COLO829 (cell line): ENCODE measurements around the gene CCDC178.

Source experiments
- DNase-seq: peaks from one replicate; pipeline ENCODE4 v3.0.0; 2012; ENCODE audit warnings: low spot score

CCDC178 gene

DNA sequence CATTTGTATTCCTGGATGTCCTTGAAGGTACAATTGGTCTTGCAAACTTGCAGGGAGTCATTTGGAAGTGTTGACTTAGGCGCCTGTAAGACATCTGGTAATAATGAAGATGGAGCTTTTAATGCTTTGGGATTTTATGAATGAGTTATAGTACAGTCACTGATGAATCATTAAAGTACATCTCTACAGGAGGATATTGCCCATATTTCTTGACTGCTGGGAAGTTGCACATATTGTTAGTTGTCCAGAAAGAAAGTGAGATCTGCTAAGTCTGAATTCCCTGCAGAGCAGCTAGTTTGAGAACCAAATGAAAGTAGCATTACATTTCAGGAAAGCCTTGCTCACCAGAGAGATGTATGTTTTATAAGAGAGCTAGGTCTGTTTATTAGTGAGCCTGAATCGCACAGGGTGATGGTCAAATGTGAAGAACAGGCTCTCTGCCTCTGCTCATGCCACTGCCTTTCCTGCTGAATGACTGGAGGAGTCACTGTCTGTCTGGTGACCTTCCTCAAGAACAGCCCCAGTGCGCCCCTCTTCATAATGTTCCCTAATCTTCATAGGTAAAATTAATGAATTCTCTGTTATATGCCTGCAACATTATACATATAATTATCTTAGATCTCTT lies 528.7 kb downstream of the CCDC178 start:
- DNase-seq = no peak

DNA sequence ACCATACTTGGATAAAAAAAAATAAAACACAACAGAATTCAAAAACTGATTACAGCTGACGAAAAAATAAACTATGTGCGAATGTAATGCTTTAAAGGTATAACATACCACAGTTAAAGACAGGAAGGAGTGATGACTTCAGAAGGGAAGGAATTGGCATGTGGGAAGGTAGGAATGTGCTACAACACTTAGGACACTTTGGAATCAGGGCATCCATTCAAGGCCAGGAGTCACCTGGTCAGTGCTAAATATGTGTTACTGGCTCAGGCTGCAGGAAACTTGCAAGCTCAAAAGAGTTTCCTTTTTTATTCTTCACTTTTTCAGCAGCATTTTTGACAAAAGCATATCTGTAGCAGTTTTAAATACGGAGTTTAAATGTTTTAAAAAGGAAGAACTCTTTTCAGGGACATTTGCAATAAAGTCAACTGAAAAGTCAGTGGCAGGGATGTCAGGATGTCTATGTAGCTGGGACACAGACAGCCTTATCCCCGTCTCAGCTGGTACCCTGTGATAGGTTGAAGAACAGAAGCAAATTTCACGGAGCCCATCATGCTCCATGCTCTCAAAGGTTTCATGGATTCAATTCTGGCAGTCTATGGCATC lies 529.7 kb downstream of the CCDC178 start:
- DNase-seq = no peak

DNA sequence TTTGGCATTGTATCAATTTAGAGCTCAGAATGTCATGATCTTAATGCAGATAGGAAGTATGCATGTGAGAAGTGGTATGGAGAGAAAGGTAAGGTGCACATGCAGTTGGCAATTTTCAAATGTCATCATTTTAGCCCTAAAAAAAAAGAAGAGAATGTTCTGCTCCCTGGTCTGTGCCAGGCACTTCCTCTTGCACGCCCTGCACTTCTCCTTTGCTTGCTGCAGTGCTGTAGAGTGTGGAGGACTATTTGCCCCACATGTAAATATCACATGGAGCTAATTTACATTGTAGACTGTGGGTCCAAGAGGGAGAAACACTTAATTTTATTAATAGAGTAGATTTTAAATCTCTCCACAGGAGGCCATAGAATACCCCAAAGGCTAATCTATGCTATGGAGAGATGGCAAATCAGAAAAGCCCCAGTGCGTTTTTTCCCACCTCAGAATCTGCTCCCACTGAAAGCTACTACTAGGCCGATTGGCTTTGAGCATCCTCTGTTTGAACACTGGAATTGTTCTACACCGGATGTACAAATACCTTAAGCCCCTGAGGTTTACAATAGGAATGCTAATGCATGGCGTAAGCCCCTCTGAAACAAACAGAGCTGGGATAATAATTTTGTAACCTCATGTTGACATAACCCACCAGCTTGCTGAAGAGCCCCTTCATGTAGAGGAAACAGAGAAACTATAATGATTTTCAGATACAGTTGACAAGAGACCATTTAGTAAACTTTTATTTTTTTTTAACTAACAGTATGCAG lies 530.5 kb downstream of the CCDC178 start:
- no peak for DNase-seq

DNA sequence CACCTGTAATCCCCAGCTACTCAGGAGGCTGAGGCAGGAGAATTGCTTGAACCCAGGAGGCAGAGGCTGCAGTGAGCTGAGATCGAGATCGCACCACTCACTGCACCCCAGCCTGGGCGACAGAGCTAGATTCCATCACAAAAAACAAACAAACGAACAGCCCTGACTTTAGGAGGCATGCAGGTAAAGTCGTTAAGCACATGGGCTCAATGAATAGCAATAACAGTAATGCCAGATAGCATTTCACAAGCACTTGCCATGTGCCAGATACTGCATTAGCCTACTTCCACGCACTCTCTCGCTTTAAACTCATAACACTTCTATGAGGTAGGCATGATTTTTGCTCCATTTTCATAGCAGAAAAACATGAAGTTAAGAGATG lies 532.1 kb downstream of the CCDC178 start:
- DNase-seq = no peak

DNA sequence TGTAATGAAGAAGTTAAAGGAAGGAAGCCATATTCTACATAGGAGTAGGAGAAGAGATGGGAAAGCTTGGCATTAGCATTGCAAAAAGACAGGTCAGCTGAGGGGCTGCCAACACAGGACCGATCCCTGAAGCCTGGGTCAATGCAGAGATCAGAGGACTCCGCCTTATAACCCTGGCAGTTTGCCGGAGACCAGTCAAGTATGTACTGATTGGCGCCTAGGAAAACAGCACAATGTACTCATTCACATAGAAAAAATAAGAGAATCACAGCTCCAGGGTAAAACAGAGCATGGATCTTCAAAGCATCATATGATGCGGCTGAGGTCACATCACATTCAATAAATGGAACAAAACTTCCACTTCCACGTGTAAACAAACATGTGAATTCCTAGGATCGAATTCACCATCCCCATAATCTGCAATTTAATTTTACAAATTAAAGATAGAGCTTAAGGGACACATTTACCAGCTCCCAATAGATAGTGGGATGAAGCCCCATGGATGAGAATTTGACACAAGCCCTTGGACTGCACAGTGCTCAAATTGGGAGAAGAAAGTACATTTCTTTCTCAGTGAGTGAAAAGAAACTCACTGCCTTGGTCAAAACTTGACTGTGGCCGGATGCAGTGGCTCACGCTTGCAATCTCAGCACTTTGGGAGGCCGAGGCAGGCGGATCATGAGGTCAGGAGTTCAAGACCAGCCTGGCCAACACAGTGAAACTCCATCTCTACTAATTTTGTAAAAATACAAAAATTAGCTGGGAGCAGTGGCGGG lies 532.7 kb downstream of the CCDC178 start:
- DNase-seq = peak; percentile 82

DNA sequence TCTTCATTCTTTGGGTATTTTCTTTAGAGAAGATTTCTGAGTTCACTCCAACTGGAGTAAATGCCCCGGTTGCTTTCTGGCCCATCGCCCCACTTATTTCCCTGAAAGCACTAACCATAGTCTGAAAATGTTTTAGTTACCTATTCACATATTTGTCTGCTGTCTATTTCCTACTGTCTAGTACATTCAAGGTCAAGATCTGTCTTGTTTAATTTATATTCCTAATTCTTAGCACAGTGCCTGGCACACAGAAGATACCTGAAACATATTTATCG lies 533.3 kb downstream of the CCDC178 start:
- no peak for DNase-seq

DNA sequence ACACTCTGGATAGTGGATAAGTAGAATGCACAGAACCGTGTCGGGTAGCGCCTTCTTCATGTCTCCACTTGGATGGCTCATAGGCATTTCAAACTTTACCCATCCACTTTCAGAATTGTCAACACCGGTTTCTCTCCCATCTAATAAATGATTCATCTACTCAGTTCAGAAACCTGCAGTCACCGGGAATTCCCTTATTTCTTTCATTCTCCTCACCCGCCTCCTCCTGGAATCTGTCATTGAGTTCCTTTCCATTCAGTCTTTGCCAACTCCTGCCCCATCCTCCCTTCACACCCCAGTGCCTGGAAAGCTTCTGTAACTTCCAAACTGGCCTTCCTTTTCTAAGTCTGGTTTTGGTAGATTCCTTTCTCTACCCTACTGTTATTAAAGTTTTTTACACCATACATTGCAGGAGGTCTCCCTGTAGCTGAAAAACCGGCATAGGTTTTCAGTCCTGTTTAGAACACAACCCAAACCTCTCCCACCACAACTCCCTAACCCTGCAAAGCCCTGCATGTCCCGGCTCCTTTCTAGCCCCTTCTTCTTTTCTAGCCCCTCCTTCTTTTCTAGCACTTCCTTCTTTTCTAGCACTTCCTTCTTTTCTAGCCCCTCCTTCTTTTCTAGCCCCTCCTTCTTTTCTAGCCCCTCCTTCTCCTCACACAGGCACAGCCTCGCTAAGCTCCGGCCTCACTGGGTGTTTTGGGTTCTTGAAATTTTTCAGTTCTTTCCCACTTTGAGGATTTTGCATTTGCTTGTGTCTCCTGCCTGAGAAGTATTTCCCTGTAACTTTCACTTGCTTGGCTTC lies 533.8 kb downstream of the CCDC178 start:
- no peak for DNase-seq

DNA sequence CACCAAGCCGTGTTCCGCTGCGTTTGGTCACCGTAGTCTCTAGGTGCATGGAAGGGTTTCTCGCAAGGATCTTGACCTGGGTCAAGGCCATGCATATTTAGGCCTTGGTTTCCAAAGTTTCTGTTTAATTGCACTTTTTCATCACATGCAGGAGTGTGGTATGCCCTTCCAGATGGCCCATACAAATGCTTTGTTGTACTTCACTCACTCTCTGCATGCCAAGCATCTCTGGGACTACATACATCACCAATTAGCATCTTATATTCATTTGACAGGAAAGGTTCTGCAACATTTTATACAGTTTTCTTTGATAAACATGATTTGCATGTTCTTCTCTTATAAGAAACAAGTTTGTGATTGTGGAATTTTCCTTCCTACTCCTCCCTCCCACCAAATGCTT lies 534.9 kb downstream of the CCDC178 start:
- DNase-seq = no peak

DNA sequence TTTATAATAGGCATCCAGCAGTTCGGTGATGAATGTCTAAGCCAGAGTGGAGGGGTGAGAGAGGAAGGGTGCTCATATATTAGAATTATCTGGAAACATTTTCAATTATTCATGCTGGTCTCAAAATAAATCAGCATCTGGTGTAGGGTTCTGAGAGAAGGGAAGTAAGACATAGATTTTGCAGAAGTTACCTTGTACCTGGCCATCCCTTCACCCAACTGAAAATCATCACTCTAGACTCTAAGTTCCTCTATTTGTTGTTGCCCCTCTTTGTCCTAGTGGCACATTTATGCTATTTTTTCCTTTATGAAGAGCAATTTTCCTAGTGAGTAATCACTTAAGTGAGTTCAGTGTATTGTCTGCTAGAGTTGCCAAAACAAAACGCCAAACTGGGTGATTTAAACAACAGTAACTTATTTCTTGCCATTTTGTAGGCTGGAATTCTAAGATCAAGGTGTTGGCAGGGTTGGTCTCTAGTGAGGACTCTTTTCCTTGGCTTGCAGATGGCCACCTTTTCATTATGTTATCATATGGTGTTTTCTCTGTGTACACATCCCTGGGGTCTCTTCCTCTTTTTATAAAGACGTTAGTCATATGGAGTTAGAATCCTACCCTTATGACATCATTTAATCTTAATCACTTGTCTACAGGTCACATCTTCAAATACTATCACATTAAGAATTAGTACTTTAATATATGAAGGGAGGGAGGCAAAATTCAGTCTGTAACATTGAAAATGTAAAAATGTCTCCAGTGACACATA lies 537.8 kb downstream of the CCDC178 start:
- no peak for DNase-seq

DNA sequence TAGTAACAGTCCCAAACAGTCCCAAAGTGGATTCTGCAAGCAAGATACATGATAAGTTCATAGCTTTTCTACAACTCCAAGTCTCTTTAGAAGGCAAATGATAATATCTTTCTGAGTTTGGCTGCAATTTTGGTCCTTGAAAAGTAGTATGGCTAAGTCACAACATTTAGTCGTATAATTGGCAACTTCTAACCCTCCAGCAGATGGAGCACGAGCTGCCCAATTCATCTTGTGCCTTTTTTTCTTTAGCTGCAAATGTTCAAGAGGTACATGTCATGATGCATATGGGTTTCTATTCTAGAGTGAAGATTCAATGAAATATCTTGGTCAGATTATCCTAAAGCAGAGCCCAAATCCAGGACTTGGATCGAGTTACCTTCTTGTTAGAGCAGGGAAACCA lies 540.7 kb downstream of the CCDC178 start:
- DNase-seq = no peak

DNA sequence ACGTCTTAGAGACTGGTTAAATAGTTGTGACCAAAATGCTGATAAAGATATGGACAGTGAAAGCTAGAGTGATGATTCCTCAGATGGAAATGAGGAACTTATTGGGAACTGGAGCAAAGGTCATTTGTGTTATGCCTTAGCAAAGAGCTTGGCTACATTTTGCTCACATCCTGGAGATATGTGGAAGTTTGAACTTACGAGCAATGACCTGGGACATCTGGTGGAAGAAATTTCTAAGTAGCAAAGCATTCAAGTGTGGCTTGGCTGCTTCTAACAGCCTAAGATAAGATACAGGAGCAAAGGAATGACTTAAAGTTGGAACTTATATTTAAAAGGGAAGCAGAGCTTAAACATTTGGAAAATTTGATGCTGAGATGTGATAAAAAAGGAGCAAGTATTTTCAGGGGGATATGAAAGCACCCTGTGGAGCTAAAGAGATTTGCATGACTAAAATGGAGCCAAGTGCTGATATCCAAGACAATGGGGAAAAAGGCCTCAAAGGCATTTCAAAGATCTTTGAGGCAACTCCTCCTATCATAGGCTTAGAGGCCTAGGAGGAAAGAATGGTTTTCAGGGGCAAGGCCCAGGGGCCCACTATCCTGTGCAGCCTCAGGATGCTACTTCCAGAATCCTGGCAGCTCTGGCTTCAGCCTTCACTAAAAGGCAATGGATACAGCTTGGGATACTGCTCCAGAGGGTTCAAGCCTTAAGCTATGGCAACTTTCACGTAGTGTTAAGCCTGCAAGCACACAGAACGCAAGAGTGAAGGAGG lies 543.6 kb downstream of the CCDC178 start:
- DNase-seq = no peak

DNA sequence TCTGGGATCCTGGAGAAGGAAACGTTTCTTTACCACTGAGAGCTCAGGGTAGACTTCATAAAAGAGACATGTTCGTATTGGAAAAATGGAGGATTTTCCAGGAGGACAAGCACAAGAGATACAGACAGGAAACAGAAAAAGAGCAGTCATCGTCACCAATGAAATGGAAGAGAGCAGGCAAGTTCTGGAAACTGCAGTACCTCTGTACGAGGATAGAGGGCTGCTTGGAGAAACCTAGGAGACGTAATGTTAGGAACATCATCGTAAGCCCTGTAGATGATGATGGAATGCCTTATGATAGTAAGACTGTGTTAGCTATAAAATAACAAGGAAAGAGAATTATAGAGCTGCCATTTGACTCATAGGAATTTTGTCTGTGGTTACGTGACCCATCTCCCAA lies 546.6 kb downstream of the CCDC178 start:
- no peak for DNase-seq

DNA sequence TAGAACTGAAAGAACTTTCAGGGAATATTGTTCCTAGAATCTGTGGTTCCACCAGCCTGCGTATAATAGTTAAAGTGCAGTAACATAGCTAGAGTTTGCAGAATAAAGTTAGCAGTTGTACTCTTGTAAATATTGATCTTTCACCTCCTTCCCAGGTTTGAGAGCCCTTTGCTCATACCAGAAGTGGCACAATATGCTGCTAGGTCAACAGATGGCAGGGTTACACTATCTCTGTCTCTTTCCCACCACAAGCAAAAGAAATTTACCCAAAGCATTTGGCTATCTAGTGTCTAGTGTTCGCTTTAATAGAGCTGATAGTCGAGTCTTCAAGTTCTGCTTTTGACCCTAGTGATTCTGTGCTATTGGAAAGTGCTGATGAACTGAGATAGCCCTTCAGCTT lies 548.7 kb downstream of the CCDC178 start:
- no peak for DNase-seq

DNA sequence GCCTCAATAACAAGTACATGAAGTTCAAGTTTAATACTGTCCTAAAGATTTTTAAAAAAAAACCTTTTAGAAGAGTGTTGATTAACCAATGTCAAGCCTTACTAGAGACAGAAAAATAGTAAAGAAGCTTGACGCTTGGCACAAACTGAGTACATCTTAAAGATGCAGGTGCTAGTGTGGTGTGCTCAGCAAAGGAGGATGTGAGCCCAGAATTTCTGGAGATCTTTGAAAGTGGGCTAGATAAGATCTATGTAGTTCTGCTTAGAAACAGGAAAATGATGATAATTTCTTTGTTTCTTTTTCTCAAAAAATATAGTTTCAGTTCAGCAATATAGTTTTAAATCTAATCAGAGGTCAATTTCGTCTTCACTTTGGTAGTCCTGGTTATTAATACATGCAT lies 549.4 kb downstream of the CCDC178 start:
- no peak for DNase-seq

DNA sequence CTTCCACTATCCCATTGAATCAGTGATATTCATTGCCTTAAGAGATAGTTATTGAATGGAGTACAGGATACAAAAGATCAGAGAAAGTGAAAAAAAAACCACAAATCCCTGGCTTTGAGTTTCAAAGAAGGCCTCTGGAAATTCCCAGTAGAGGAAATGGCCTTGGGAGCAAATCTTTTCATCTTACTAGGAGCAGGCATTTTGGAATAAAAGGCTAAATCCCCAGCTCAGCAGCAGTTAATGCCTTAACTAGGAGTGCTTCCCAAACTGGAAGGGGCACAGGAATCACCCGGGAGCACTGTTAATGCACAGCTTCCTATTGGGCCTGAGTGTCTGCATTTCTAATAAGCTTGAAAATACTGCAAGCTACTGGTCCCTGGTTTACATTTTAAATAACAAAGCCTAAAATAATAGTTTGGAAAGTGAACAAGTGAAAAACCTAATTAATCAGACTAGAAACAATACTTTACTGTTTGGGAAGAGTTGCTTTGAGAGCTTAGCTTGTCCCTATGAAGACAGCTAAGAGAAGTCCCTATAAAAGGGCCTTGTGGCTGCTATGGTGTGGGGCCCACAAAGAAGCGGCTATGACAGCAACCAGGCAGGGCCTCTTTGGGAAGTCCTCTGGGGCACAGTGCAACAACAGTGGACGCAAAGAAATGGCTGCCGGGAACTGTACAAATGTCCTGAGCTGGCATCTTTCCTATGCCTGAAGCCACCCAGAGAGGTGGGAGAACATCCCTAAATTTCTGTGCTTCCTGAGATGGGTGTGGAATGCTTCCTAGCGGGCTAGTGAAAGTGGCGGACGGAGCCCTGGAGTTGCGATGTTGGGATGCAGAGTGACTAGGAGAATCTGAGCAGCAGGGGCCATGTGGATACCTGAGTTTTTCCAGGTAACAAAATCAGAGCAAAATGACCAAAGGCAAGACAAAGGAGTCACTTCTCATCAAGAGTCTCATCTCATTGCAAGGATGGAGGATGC lies 550.6 kb downstream of the CCDC178 start:
- no peak for DNase-seq

DNA sequence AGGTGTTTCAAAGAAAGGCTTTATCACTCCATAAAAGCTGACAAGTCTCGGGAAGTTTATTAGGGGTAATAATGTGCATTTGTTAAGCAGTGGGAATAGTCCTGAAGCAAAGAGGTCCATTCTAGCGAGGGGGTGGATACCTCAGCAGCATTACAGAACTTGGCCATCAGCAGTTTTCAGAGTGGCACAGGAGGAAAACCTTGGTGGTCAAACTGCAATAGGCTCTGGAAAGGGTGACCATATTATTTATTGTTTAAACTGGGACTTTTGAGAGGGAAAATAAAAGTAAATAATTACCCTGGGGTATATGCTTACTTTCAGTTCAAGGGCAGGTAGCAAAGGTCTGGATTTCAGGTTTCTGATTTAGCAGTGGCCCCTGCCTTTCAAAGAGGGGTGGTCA lies 552.2 kb downstream of the CCDC178 start:
- no peak for DNase-seq
